ENCODE data around the gene NVL. TPM values are rescaled to one million over a fixed set of nuclear protein-coding genes. Genes with fewer than 3 reads are reported as not detected.
"Not testable (repeated sequence)": the region's sequence is repeated elsewhere in the genome, so short reads cannot be mapped to it uniquely, and the experiment has no call there.

The NVL gene
- polyA plus RNA-seq, 1 donor from 2014 or later: 21.4 TPM

DNA sequence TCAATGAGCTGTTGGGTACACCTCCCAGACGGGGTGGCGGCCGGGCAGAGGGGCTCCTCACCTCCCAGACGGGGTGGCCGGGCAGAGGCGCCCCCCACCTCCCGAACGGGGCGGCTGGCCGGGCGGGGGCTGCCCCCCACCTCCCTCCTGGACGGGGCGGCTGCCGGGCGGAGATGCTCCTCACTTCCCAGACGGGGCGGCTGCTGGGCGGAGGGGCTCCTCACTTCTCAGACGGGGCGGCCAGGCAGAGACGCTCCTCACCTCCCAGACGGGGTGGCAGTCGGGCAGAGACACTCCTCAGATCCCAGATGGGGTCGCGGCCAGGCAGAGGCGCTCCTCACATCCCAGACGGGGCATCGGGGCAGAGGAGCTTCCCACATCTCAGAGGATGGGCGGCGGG is 19.7 kb upstream of the NVL start:
- H3K27ac Mint-ChIP-seq, H3K9me3 Mint-ChIP-seq, H3K36me3 Mint-ChIP-seq, H3K4me1 Mint-ChIP-seq, H3K4me3 Mint-ChIP-seq, H3K27me3 Mint-ChIP-seq: not testable (repeated sequence)

DNA sequence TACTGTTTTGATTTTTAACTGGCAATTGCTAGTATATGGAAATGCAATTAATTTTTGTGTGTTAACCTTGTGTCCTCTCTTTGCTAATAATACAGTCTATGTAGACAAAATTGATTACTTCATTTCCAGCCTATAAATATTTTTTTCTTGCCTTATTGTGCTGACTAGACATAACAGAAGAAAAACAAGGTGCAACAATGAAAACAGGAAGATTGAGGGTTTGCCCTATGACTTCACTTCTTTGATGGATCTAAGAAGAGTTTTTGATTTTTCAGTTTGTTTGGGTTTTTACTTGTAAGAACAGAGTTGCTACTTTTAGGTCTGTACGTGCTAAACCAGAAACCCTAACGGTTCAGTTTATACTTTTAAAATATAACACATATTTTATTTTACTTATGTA is 18.2 kb upstream of the NVL start:
- Mint-ChIP-seq H3K9me3 (peaks cover 0 to 11% (median 3%) of the 10 kb centered on the region in 3 donors), H3K4me3 (no peak overlapping the region), H3K27me3 (peaks cover 2% of the 10 kb centered on the region), H3K4me1 (no peaks in the 10 kb centered on the region), H3K36me3 (no peaks in the 10 kb centered on the region), H3K27ac (no peak overlapping the region)

DNA sequence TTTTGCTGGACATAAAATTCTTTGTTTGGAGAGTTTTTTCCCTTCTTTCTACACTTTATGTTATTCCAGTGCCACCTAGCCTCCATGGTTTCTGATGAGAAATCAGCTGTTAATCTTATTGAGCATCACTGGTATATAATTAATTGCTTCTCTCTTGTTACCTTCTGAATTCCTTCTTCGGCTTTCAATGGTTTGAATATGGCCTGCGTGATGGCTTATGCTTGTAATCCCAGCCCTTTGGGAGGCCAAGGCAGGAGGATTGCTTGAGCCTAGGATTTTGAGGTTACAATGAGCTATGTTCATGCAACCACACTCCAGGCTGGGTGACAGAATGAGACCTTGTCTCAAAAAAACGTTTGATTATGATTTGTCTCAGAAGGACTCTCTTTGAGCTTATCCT is 13.7 kb upstream of the NVL start:
- Mint-ChIP-seq H3K9me3 (peaks cover 0 to 15% (median 11%) of the 10 kb centered on the region in 3 donors), H3K27ac (no peak overlapping the region), H3K4me1 (peaks cover 0 to 4% (median 3%) of the 10 kb centered on the region in 3 donors), H3K27me3 (peaks cover 10% of the 10 kb centered on the region), H3K4me3 (no peak overlapping the region), H3K36me3 (peaks cover 4% of the 10 kb centered on the region)

DNA sequence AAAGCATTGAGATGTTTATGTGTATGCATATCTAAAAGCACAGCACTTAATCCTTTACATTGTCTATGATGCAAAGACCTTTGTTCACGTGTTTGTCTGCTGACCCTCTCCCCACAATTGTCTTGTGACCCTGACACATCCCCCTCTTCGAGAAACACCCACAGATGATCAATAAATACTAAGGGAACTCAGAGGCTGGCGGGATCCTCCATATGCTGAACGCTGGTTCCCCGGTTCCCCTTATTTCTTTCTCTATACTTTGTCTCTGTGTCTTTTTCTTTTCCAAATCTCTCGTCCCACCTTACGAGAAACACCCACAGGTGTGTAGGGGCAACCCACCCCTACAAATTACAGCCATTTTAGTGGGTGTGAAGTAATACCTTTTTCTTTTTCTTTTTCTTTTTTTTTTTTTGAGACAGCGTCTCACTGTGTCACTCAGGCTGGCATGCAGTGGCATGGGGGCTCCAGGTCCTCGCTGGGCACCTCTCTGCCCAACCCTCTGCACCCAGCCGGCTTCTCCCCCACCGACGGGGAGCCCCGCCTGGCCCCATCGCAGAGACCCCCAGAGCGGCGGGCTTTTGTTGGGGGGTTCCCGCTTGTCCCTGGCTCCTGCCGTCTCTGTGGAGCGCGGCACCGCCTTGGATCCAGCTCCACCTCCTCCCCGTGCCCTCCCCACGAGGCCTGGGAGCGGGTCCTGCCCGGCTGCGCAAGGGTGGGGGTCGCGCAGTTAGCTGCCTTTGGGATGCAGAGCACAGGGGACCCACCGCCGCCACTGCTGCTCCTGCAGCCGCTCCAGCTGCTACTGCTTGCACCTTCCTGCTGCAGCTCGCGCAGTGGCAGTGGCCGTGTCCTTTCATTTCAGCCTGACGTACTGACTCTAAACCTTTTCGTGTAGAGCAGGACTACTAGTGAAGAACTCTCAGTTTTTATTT is 10.7 kb upstream of the NVL start:
- H3K4me1 Mint-ChIP-seq, H3K36me3 Mint-ChIP-seq, H3K27me3 Mint-ChIP-seq, H3K27ac Mint-ChIP-seq: not testable (repeated sequence)
- Mint-ChIP-seq H3K9me3 (peaks cover 0 to 15% (median 14%) of the 10 kb centered on the region in 3 donors), H3K4me3 (peak overlapping the region in 3 of 4 donors; percentile 51 to 86 (median 74))

DNA sequence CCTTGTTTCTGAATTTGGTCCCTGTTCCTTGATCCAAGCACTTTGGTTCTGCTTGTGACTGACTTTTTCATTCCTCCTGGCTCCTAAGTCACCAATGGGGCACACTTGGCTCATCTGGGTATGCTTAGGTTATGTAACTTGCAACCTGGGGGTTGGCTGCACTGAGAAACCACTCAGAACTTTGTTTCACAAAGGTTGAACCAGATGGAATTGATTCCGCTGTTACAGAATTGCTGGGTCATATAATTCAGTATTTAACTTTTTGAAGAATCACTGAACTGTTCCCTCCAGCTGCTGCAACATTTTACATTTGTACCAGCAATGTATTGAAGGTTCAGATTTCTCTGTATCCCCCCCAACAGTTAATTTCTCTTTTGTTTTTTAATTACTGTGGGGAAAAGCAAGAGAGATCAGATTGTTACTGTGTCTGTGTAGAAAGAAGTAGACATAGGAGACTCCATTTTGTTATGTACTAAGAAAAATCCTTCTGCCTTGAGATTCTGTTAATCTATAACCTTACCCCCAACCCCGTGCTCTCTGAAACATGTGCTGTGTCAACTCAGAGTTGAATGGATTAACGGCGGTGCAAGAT is 9.6 kb upstream of the NVL start:
- H3K4me3 Mint-ChIP-seq: no peak overlapping the region
- H3K27me3 Mint-ChIP-seq: peaks cover 8% of the 10 kb centered on the region
- H3K27ac Mint-ChIP-seq: no peak overlapping the region
- H3K36me3 Mint-ChIP-seq: peaks cover 4% of the 10 kb centered on the region
- H3K9me3 Mint-ChIP-seq: peaks cover 0 to 14% (median 11%) of the 10 kb centered on the region in 3 donors
- H3K4me1 Mint-ChIP-seq: peaks cover 0 to 4% (median 3%) of the 10 kb centered on the region in 3 donors

DNA sequence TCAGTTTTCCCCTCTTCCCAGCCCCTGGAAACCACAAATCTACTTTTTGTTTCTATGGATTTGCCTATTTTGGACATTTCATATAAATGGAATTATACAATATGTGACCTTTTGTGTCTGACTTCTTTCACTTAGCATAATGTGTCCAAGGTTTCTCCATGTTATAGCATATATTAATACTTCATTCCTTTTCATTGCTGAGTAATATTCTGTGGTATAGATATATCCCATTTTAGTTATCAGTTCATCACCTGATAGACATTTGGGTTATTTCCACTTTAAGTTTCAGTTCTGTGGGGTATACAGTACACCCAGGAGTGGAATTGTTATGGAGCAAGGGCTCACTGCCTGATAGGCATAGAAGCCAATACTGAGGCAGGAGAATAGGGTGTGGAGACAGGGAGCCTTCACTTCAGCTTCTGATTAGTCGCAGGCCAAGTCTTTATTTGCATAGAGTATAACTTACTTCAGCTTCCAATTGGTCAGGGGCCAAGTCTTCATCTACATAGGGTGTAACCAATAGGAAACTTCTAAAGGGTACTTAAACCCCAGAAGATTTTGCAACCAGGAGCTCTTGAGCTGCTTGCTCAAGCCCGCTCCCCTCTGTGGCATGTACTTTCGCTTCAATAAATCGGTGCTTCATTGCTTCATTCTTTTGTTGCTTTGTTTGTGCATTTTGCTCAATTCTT is 8.3 kb upstream of the NVL start:
- H3K36me3 Mint-ChIP-seq: peaks cover 4% of the 10 kb centered on the region
- no peak overlapping the region for H3K4me3 Mint-ChIP-seq
- peaks cover 0 to 13% (median 4%) of the 10 kb centered on the region in 3 donors for H3K9me3 Mint-ChIP-seq
- H3K27ac Mint-ChIP-seq: no peak overlapping the region
- peaks cover 3 to 8% (median 6%) of the 10 kb centered on the region in 3 donors for H3K4me1 Mint-ChIP-seq
- peaks cover 8% of the 10 kb centered on the region for H3K27me3 Mint-ChIP-seq

DNA sequence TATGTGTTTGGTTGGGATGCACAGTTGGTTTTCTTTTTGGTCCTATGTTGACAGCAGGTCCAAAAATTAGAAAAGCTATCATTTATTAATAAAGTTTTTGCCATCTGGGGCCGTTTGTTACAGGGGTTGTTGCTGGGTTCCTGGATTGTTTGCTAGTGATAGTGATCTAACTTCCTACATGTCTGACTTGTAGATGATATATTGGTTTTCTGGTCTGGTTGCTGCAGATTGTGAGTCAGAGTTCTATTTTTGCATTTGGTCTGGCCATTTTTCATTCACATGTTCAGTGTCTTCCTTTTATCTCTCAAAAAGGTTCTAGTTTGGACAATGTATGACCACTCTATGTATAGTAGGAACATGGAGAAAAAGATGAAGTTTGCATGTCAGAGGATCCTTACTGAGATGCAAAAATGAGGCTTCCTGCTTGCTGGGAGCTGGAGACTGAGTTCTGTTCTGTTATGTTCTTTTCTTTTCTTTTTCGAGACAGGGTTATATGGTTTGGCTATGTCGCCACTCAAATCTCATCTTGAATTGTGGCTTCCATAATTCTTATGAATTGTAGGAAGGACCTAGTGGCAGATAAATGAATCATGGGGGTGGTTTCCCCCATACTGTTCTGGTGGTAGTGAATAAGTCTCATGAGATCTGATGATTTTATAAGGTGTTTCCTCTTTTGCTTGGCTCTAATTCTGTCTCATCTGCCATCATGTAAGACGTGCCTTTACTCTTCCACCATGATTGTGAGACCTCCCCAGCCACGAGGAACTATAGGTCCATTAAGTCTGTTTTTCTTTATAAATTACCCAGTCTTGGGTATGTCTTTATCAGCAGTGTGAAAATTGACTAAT is 4.2 kb upstream of the NVL start:
- peak overlapping the region in 1 of 3 donors; percentile 32 for H3K27ac Mint-ChIP-seq
- peaks cover 0 to 3% (median 0%) of the 10 kb centered on the region in 3 donors for H3K9me3 Mint-ChIP-seq
- H3K36me3 Mint-ChIP-seq: no peaks in the 10 kb centered on the region
- no peaks in the 10 kb centered on the region for H3K27me3 Mint-ChIP-seq
- peaks cover 7 to 22% (median 21%) of the 10 kb centered on the region in 3 donors for H3K4me1 Mint-ChIP-seq
- H3K4me3 Mint-ChIP-seq: peak overlapping the region in 1 of 4 donors; percentile 17

DNA sequence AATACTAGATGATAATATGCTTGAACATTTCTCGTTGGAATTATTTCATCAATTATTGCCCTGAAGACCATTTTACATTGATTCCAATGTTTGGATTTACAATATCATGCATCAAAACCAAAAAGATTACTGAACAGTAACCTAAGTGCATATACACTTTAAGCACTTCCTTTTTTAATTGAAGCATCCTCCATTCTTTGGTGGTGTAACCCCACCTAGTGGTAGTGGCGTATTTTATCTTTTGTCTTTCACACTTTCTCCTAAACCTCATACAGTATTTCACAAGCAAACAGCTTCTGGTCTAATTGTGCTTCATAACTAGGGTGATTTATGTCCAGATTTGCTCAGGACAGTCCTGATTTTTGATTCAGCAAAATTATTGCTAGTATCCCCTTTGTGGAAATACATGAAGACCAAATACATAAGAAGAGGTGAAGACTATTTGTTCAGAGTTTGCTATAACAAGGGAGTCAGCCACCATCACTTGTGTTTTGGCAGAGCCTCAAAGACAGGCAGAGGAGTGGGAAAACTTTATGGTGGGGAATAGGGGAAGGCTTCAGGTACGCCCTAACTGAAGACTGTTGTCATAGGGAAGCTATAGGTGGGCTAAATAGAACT is 3.4 kb upstream of the NVL start:
- H3K4me1 Mint-ChIP-seq: peaks cover 11 to 26% (median 24%) of the 10 kb centered on the region in 3 donors
- H3K27ac Mint-ChIP-seq: peak overlapping the region; percentile 39 to 83 (median 62)
- peaks cover 0 to 3% (median 0%) of the 10 kb centered on the region in 3 donors for H3K9me3 Mint-ChIP-seq
- H3K27me3 Mint-ChIP-seq: no peaks in the 10 kb centered on the region
- H3K36me3 Mint-ChIP-seq: no peaks in the 10 kb centered on the region
- H3K4me3 Mint-ChIP-seq: peak overlapping the region in 1 of 4 donors; percentile 84

DNA sequence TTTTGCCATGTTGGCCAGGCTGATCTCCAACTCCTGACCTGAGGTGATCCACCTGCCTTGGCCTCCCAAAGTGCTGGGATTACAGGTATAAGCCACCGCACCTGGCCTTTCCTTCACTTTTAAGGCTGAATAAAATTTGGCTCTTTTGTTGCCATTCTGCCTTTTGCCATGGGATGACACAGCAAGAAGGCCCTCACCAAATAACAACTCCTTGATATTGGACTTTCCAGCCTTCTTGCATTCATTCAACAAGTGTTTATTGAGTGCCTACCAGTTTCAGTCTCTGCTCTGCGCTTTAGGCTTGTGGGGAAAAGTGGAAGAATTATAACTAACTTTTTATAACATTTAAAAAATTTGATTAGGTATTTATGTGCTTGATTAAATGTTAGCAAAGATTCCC is 1.9 kb upstream of the NVL start:
- H3K27me3 Mint-ChIP-seq: no peaks in the 10 kb centered on the region
- peaks cover 19 to 37% (median 31%) of the 10 kb centered on the region in 3 donors for H3K4me1 Mint-ChIP-seq
- peaks cover 2% of the 10 kb centered on the region for H3K36me3 Mint-ChIP-seq
- H3K27ac Mint-ChIP-seq: no peak overlapping the region
- H3K9me3 Mint-ChIP-seq: no peaks in the 10 kb centered on the region
- no peak overlapping the region for H3K4me3 Mint-ChIP-seq

DNA sequence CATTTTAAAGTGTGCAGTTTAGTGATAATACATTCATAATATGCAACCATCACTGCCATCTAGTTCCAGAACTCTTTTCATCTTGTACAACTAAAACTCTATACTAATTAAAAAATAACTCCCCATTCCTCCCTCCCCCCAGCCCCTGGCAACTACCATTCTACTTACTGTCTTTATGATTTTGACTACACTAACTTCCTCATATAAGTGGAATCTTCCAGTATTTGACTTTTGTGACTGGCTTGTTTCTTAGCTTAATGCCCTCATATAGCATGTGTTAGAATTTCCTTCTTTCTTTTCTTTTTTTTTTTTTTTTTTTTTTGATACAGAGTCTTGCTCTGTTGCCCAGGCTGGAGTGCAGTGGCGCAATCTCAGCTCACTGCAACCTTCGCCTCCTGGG is 1.4 kb upstream of the NVL start:
- Mint-ChIP-seq H3K9me3 (no peaks in the 10 kb centered on the region), H3K36me3 (peaks cover 2% of the 10 kb centered on the region), H3K4me1 (peaks cover 19 to 37% (median 31%) of the 10 kb centered on the region in 3 donors), H3K4me3 (peak overlapping the region in 2 of 4 donors; percentile 9 to 100), H3K27me3 (no peaks in the 10 kb centered on the region), H3K27ac (peak overlapping the region in 1 of 3 donors; percentile 99)

DNA sequence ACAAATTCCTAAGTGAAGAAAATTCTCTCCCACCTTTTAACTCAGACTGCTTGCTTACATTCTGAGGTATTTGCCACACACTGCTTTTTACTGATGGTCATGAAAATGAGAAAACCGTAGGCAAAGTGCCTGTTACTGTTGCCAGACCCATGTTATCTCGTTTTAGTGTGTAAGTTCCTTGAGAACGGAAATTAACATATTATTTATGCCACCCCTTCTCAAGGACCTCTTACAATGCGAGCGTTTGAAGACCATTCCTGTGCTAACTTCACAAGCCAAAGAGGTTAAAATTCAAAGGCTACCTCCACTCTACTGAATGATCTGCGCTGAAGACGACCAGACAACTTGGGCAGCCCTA is 509 bp downstream of the NVL start:
- peak overlapping the region; percentile 95 to 100 (median 98) for H3K4me3 Mint-ChIP-seq
- H3K27ac Mint-ChIP-seq: peak overlapping the region; percentile 99 to 100 (median 100)
- H3K9me3 Mint-ChIP-seq: no peaks in the 10 kb centered on the region
- H3K36me3 Mint-ChIP-seq: peaks cover 4% of the 10 kb centered on the region
- no peaks in the 10 kb centered on the region for H3K27me3 Mint-ChIP-seq
- H3K4me1 Mint-ChIP-seq: peaks cover 19 to 39% (median 31%) of the 10 kb centered on the region in 3 donors

DNA sequence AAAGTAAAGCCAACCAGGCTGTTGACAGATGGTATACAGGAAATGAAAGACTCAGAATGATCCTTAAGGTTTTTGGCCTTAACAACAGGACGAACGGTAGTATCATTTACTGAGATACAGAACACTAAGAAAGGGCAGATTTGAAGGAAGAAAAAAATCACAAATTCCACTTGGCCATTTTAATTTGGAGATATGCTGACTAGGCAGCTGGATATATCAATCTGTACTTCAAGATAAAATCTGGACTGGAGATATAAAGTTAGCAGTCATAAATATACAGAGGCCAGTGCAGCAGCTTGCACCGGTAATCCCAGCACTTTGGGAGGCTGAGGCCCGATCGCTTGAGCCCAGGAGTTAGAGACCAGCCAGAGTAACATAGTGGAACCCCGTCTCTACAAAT is 1.3 kb downstream of the NVL start:
- Mint-ChIP-seq H3K9me3 (no peaks in the 10 kb centered on the region), H3K27ac (peak overlapping the region in 2 of 3 donors; percentile 99 to 100), H3K27me3 (no peaks in the 10 kb centered on the region), H3K4me1 (peaks cover 21 to 37% (median 31%) of the 10 kb centered on the region in 3 donors), H3K4me3 (peak overlapping the region; percentile 55 to 99 (median 80)), H3K36me3 (peaks cover 4% of the 10 kb centered on the region)

DNA sequence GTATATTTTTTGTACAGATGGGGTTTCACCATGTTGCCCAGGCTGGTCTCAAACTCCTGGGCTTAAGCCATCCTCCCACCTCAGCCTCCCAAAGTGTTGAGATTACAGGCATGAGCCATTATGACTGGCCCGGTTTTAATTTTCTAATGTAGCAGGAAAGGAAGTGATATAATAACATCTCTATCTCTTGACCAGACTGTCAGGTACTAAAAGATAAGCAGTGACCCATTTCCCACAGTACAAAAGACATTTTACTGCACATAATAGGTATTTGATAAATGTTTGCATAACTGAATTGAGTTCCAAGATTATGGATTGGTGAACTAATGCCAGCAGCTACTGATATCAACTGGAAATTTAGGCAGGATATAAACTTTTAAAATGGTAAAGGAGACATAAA is 4.0 kb downstream of the NVL start:
- H3K4me1 Mint-ChIP-seq: peaks cover 17 to 38% (median 36%) of the 10 kb centered on the region in 3 donors
- no peaks in the 10 kb centered on the region for H3K9me3 Mint-ChIP-seq
- H3K27me3 Mint-ChIP-seq: no peaks in the 10 kb centered on the region
- H3K4me3 Mint-ChIP-seq: peak overlapping the region in 1 of 4 donors; percentile 29
- no peak overlapping the region for H3K27ac Mint-ChIP-seq
- peaks cover 6% of the 10 kb centered on the region for H3K36me3 Mint-ChIP-seq

DNA sequence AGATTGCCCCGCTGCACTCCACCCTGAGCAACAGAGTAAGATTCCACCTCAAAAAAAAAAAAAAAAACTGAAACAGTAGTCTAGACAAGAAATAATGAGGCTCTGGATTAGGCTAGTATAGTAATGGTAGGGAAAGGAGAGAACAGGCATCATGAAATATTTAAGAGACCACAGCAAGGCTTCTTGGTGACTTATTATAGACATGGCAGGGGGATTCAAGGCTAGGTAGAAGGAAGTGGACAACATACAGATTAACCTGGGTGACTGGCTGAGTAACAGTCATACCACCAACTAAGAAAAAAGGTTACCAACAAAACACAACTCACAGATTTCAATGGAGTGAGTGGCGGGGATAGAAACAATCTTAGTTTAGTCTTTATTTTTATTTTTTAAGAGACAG is 8.3 kb downstream of the NVL start:
- H3K4me3 Mint-ChIP-seq: no peak overlapping the region
- no peaks in the 10 kb centered on the region for H3K27me3 Mint-ChIP-seq
- H3K4me1 Mint-ChIP-seq: peaks cover 4 to 13% (median 11%) of the 10 kb centered on the region in 3 donors

More for the DNA sequence above, 8.3 kb downstream of the NVL start:
- H3K27ac Mint-ChIP-seq: no peak overlapping the region
- no peaks in the 10 kb centered on the region for H3K9me3 Mint-ChIP-seq
- peaks cover 7% of the 10 kb centered on the region for H3K36me3 Mint-ChIP-seq

Measured in IgD-negative memory B cell (primary cell).